G401 (cell line): ENCODE data around the gene CYP2E1. TPM values are rescaled to one million over a fixed set of nuclear protein-coding genes. Genes with fewer than 3 reads are reported as not detected.
"Not testable (repeated sequence)": the region's sequence is repeated elsewhere in the genome, so short reads cannot be mapped to it uniquely, and the experiment has no call there.

ENCODE experiments used
- DNase-seq: peaks from one replicate; pipeline ENCODE4 v3.0.0-alpha.2; 2015; ENCODE audit warnings: low spot score
- in situ Hi-C: cut with HindIII; loops from 2 replicates; pipeline ENCODE4 v1.10.0; 2016; ENCODE audit warnings: low sequenced_read_pairs, mixed read lengths
- total RNA-seq: library from RNA; depleted of rRNA; stranded (reverse); fragments of >200 nt; shearing (Covaris generic); gene quantifications from 2 replicates; pipeline ENCODE4 v1.2.3, GENCODE V29; 2014; rRNA removed

CYP2E1 gene
- total RNA-seq, 1 experiment from 2014 or later = 0.17 TPM

- in situ Hi-C loops = no loop called here
- no peak for DNase-seq
Measured at GRCh38 chr10:133567609-133568286, 40.6 kb downstream of the CYP2E1 start.

- no peak for DNase-seq
- in situ Hi-C loops = no loop called here
Measured at GRCh38 chr10:133568287-133568614, 41.1 kb downstream of the CYP2E1 start.

- DNase-seq = peak; percentile 18
- in situ Hi-C loops = not testable (repeated sequence)
Measured at GRCh38 chr10:133568831-133569527, 41.8 kb downstream of the CYP2E1 start.

- DNase-seq = peak; percentile 26
- in situ Hi-C loops = not testable (repeated sequence)
Measured at GRCh38 chr10:133569801-133570200, 42.6 kb downstream of the CYP2E1 start.

- in situ Hi-C loops = not testable (repeated sequence)
Measured at GRCh38 chr10:133572055-133572454, 44.9 kb downstream of the CYP2E1 start.

GRCh38 chr10:133573460-133573859 is 46.3 kb downstream of the CYP2E1 start:
- in situ Hi-C loops, DNase-seq: not testable (repeated sequence)

More at GRCh38 chr10:133572055-133572454, 44.9 kb downstream of the CYP2E1 start:
- DNase-seq = not testable (repeated sequence)

- DNase-seq, in situ Hi-C loops: not testable (repeated sequence)
Measured at GRCh38 chr10:133577037-133577436, 49.9 kb downstream of the CYP2E1 start.

Other genes with a start within 250 kb of the CYP2E1 start
- gene TUBGCP2, start 218.5 kb upstream of the CYP2E1 start, total RNA-seq = 71.4 and 73.3 TPM in 2 replicates
- gene ZNF511, start 218.4 kb upstream of the CYP2E1 start, total RNA-seq = 60.7 and 97.4 TPM in 2 replicates
- gene CALY, start 190.5 kb upstream of the CYP2E1 start, total RNA-seq = 53.3 and 63.5 TPM in 2 replicates
- gene PRAP1, start 180.0 kb upstream of the CYP2E1 start, total RNA-seq = 1.8 and 3.0 TPM in 2 replicates
- 65.7 and 103 TPM in 2 replicates for gene FUOM, start 169.3 kb upstream of the CYP2E1 start, total RNA-seq
- 105 and 118 TPM in 2 replicates for gene ECHS1, start 154.0 kb upstream of the CYP2E1 start, total RNA-seq
- gene PAOX, start 148.1 kb upstream of the CYP2E1 start, total RNA-seq = 11.7 and 13.9 TPM in 2 replicates
- gene MTG1, start 133.2 kb upstream of the CYP2E1 start, total RNA-seq = 60.7 and 66.8 TPM in 2 replicates
- gene SPRN, start 102.7 kb upstream of the CYP2E1 start, total RNA-seq = not detected in 2 replicates
- 0.10 and 0.18 TPM in 2 replicates for gene SCART1, start 73.4 kb upstream of the CYP2E1 start, total RNA-seq
- gene SYCE1, start 38.2 kb downstream of the CYP2E1 start, total RNA-seq = not detected in 2 replicates
- gene FRG2B, start 99.4 kb downstream of the CYP2E1 start, total RNA-seq = not detected in 2 replicates